Right atrium auricular region (tissue), 2 donors: ENCODE results near the gene MAGI3. TPM values are rescaled to one million over a fixed set of nuclear protein-coding genes. Genes with fewer than 3 reads are reported as not detected.
"Not testable (repeated sequence)": the region's sequence is repeated elsewhere in the genome, so short reads cannot be mapped to it uniquely, and the experiment has no call there.

Source experiments
- DNase-seq: peaks from one replicate; pipeline ENCODE4 v3.0.0-alpha.2; 2019; ENCODE audit warnings: low spot score
- H3K27ac ChIP-seq, 2 donors: fragments of 200-600 bp; sonication (generic); 1 replicate in 1 of 2; 2 replicates in 1 of 2; pipeline ENCODE4 v1.5.1; 2016 to 2019
- H3K27me3 ChIP-seq, 2 donors: fragments of 200-600 bp; sonication (generic); one replicate each; pipeline versions ENCODE4 v1.5.1 to v1.6.0; 2017 to 2019
- H3K36me3 ChIP-seq: fragments of 200-600 bp; sonication (generic); one replicate; pipeline ENCODE4 v1.5.1; 2016
- H3K4me1 ChIP-seq, 2 donors: fragments of 200-600 bp; sonication (generic); one replicate each; pipeline versions ENCODE4 v1.5.1 to v1.6.0; 2017 to 2019
- H3K4me3 ChIP-seq, 2 donors: fragments of 200-600 bp; sonication (generic); 1 replicate in 1 of 2; 2 replicates in 1 of 2; pipeline ENCODE4 v1.5.1; 2017 to 2019; ENCODE audit warnings: mild to moderate bottlenecking in 1 of 2, moderate library complexity in 1 of 2
- H3K9me3 ChIP-seq, 2 donors: fragments of 200-600 bp; sonication (generic); one replicate each; pipeline ENCODE4 v1.5.1; 2019
- CTCF ChIP-seq, 2 donors: fragments of 200-600 bp; sonication (generic); IDR thresholded peaks; one replicate each; pipeline ENCODE4 v1.5.1; 2019; ENCODE audit warnings: antibody characterized with exemption in 2 of 2
- total RNA-seq, 2 donors: library from RNA; depleted of rRNA; stranded (reverse); fragments of >200 nt; gene quantifications; one replicate each; pipeline ENCODE4 v1.1.0, GENCODE V29; 2016

MAGI3 gene
- total RNA-seq, 2 donors from 2014 or later: 6.4 to 6.6 TPM

GRCh38 chr1:113587475-113587874 lies 197.2 kb downstream of the MAGI3 start:
- Histone ChIP-seq H3K27me3 (no peaks in the 10 kb centered on the region), H3K4me1 (no peaks in the 10 kb centered on the region), H3K27ac (no peak overlapping the region), H3K4me3 (no peak overlapping the region), H3K9me3 (no peaks in the 10 kb centered on the region), H3K36me3 (no peaks in the 10 kb centered on the region)
- TF ChIP-seq CTCF (IDR thresholded peaks at IDR 0.05): no peak
- DNase-seq: no peak

GRCh38 chr1:113592230-113592629 lies 201.9 kb downstream of the MAGI3 start:
- no peaks in the 10 kb centered on the region for H3K4me1 ChIP-seq
- no peak overlapping the region for H3K4me3 ChIP-seq
- TF ChIP-seq CTCF (IDR thresholded peaks at IDR 0.05): no peak
- H3K27me3 ChIP-seq: no peaks in the 10 kb centered on the region
- DNase-seq: no peak
- H3K27ac ChIP-seq: no peak overlapping the region
- H3K9me3 ChIP-seq: peaks cover 9 to 10% of the 10 kb centered on the region in 2 donors
- H3K36me3 ChIP-seq: peaks cover 10% of the 10 kb centered on the region

- no peak overlapping the region for H3K4me3 ChIP-seq
- no peak for TF ChIP-seq CTCF (IDR thresholded peaks at IDR 0.05)
- no peaks in the 10 kb centered on the region for H3K4me1 ChIP-seq
- H3K9me3 ChIP-seq: peaks cover 16 to 20% of the 10 kb centered on the region in 2 donors
- H3K27me3 ChIP-seq: no peaks in the 10 kb centered on the region
- no peak overlapping the region for H3K27ac ChIP-seq
- peaks cover 16% of the 10 kb centered on the region for H3K36me3 ChIP-seq
- DNase-seq: no peak
Observed at GRCh38 chr1:113593550-113594297, 203.4 kb downstream of the MAGI3 start.

GRCh38 chr1:113604466-113604865 lies 214.2 kb downstream of the MAGI3 start:
- H3K9me3 ChIP-seq, DNase-seq, H3K4me3 ChIP-seq, H3K27ac ChIP-seq, H3K36me3 ChIP-seq, H3K27me3 ChIP-seq, H3K4me1 ChIP-seq: not testable (repeated sequence)

GRCh38 chr1:113605146-113605545 lies 214.8 kb downstream of the MAGI3 start:
- H3K9me3 ChIP-seq: no peaks in the 10 kb centered on the region
- H3K4me3 ChIP-seq: no peak overlapping the region
- no peaks in the 10 kb centered on the region for H3K36me3 ChIP-seq
- no peak for TF ChIP-seq CTCF (IDR thresholded peaks at IDR 0.05)
- no peak overlapping the region for H3K27ac ChIP-seq
- no peaks in the 10 kb centered on the region for H3K27me3 ChIP-seq
- no peaks in the 10 kb centered on the region for H3K4me1 ChIP-seq
- no peak for DNase-seq

- H3K27me3 ChIP-seq: no peaks in the 10 kb centered on the region
- no peak for DNase-seq
- no peak for TF ChIP-seq CTCF (IDR thresholded peaks at IDR 0.05)
- no peaks in the 10 kb centered on the region for H3K9me3 ChIP-seq
- no peak overlapping the region for H3K27ac ChIP-seq
- no peaks in the 10 kb centered on the region for H3K4me1 ChIP-seq
- H3K36me3 ChIP-seq: no peaks in the 10 kb centered on the region
- H3K4me3 ChIP-seq: no peak overlapping the region
Observed at GRCh38 chr1:113608399-113608798, 218.1 kb downstream of the MAGI3 start.
